HepG2 (cell line): ENCODE results near the gene MAP2K6. TPM values are rescaled to one million over a fixed set of nuclear protein-coding genes. Genes with fewer than 3 reads are reported as not detected.
A peak's percentile ranks its signal among the peaks of the same experiment; 100 is the strongest.

Experiments
- ATAC-seq: fragments of 200-7000 bp; cut with Tn5 transposase; 3 replicates; pipeline ENCODE4 v1.9.1; 2020; ENCODE audit warnings: mild to moderate bottlenecking, moderate library complexity
- BruUV-seq: library from RNA; stranded (reverse); fragments of 400-500 nt; replicated peaks from 2 replicates; lab custom pipeline; 2021; lab: Mats Ljungman, UMichigan
- CTCF ChIA-PET: fragments of 300-600 bp; formaldehyde crosslinking; extraction: SDS; loops from one replicate; lab custom pipeline; 2021; ENCODE audit warnings: low total read pairs, inconsistent platforms, low intra/inter-chr PET ratio; lab: Yijun Ruan, JAX
- POLR2A ChIA-PET: fragments of 350-600 bp; sonication (Branson Sonifier 250); formaldehyde crosslinking; loops from one replicate; lab custom pipeline; 2020; ENCODE audit warnings: antibody characterized with exemption, inconsistent platforms; lab: Yijun Ruan, JAX
- DNase-seq: peaks from one replicate; pipeline ENCODE4 v3.0.0-alpha.2; 2015; ENCODE audit warnings: low spot score
- FAIRE-seq: peaks from 3 replicates; lab custom pipeline; 2011; peaks lifted over from hg19 to GRCh38; lab: Jason Lieb, UNC
- H2AFZ ChIP-seq: one replicate; pipeline ENCODE4 v1.6.1; 2011; ENCODE audit warnings: low read length, inconsistent platforms
- H3K27ac ChIP-seq: fragments of 300-600 bp; 3 replicates; pipeline ENCODE4 v1.8.0; 2011; ENCODE audit warnings: mixed run types, mild to moderate bottlenecking, mixed read lengths, low read length, inconsistent platforms; ENCODE audit not compliant: insufficient read depth; ENCODE audit errors: extremely low read length
- H3K27me3 ChIP-seq, 2 experiments: fragments of 200-600 bp in 1 of 2; 2 replicates in 1 of 2; 3 replicates in 1 of 2; pipeline versions ENCODE4 v1.6.0 to v1.8.0; 2011; ENCODE audit warnings: low read length in 2 of 2, mild to moderate bottlenecking in 2 of 2, moderate library complexity in 2 of 2, inconsistent platforms in 1 of 2; ENCODE audit not compliant: insufficient read depth in 2 of 2, control insufficient read depth in 1 of 2
- H3K36me3 ChIP-seq, 2 experiments: fragments of 200-600 bp in 1 of 2; replicated peaks in 1 of 2; 2 replicates in 1 of 2; 3 replicates in 1 of 2; pipeline versions ENCODE4 v1.5.1 to v1.8.0; 2011; ENCODE audit warnings: low read length in 2 of 2, inconsistent platforms in 1 of 2; ENCODE audit not compliant: insufficient read depth in 2 of 2, control insufficient read depth in 1 of 2
- H3K4me1 ChIP-seq: 2 replicates; pipeline ENCODE4 v1.5.1; 2012; ENCODE audit warnings: low read length, inconsistent platforms; ENCODE audit not compliant: insufficient read depth
- H3K4me2 ChIP-seq: 2 replicates; pipeline ENCODE4 v1.6.0; 2011; ENCODE audit warnings: low read depth, low read length, inconsistent platforms
- H3K4me3 ChIP-seq, 3 experiments: fragments of 200-600 bp in 1 of 3; sonication (generic), shearing (Covaris generic) in 1 of 3; replicated peaks in 1 of 3; 2 replicates each; pipeline ENCODE4 v1.5.1; 2011 to 2016; ENCODE audit warnings: low read length in 3 of 3, inconsistent platforms in 2 of 3, low read depth in 2 of 3, mild to moderate bottlenecking in 2 of 3, control low read depth in 1 of 3, mixed read lengths in 1 of 3; ENCODE audit not compliant: insufficient read depth in 1 of 3
- H3K79me2 ChIP-seq: one replicate; pipeline ENCODE4 v1.6.1; 2011; ENCODE audit warnings: low read length, inconsistent platforms; ENCODE audit not compliant: insufficient read depth
- H3K9ac ChIP-seq: 2 replicates; pipeline ENCODE4 v1.6.0; 2011; ENCODE audit warnings: mild to moderate bottlenecking, low read depth, low read length, inconsistent platforms; ENCODE audit not compliant: insufficient read depth
- H3K9me3 ChIP-seq: 2 replicates; pipeline ENCODE4 v1.5.1; 2012; ENCODE audit warnings: mild to moderate bottlenecking, low read length
- H4K20me1 ChIP-seq: 2 replicates; pipeline ENCODE4 v1.6.0; 2011; ENCODE audit warnings: inconsistent platforms, mild to moderate bottlenecking, low read length, moderate library complexity; ENCODE audit not compliant: insufficient read depth
- BCL3 ChIP-seq: sonication (generic); formaldehyde crosslinking; IDR thresholded peaks from 2 replicates; pipeline ENCODE4 v1.5.1; 2020; ENCODE audit warnings: mild to moderate bottlenecking, missing genetic modification reagents, moderate library complexity
- TARDBP ChIP-seq: sonication (generic); formaldehyde crosslinking; IDR thresholded peaks from 2 replicates; pipeline ENCODE4 v1.8.0; 2022; ENCODE audit warnings: mild to moderate bottlenecking, missing genetic modification reagents
- ZHX1 ChIP-seq: sonication (generic); formaldehyde crosslinking; IDR thresholded peaks from 2 replicates; pipeline ENCODE4 v1.8.1; 2022; ENCODE audit warnings: low read depth, mild to moderate bottlenecking, missing genetic modification reagents
- ZKSCAN1 ChIP-seq: fragments of 150-350 bp; IDR thresholded peaks from 2 replicates; pipeline ENCODE4 v1.6.1; 2014; ENCODE audit warnings: low read length
- ZNF256 ChIP-seq: sonication (generic); formaldehyde crosslinking; conservative IDR thresholded peaks from 2 replicates; pipeline ENCODE4 v1.4.0; 2020; ENCODE audit warnings: missing genetic modification reagents
- ZNF780A ChIP-seq: sonication (generic); formaldehyde crosslinking; IDR thresholded peaks from 2 replicates; pipeline ENCODE4 v1.8.0; 2022; ENCODE audit warnings: mild to moderate bottlenecking, missing genetic modification reagents, moderate library complexity
- WGBS: methylation state at CpG from one replicate; pipeline ENCODE4 v1.1.6; 2017; ENCODE audit warnings: low lambda C conversion rate; 5-methylcytosine and 5-hydroxymethylcytosine counted together
- in situ Hi-C: cut with HindIII; loops from 2 replicates; pipeline ENCODE4 v1.10.0; 2017; ENCODE audit warnings: low pct_unique_long_range_greater_than_20kb; ENCODE audit not compliant: extremely low pct_ligation_motif_present
- intact Hi-C: fragments of 100-400 bp; cut with micrococcal nuclease; formaldehyde crosslinking; loops from one replicate; pipeline ENCODE4 v1.10.0; 2022; ENCODE audit not compliant: unreplicated experiment
- polyA plus RNA-seq, 8 experiments: library from polyadenylated mRNA; depleted of rRNA in 3 of 8; stranded (reverse) in 7 of 8; unstranded in 1 of 8; fragments of >200 nt; fragmentation: Illumina TruSeq in 4 of 8; extraction: Trizol in 4 of 8; gene quantifications; 2 replicates each; pipeline versions ENCODE4 v1.2.1 to v1.2.3, GENCODE V29; 2011 to 2016; ENCODE audit warnings: low read depth in 4 of 8, missing spikeins in 1 of 8, mixed read lengths in 1 of 8; ENCODE audit not compliant: insufficient read depth in 1 of 8
- total RNA-seq, 5 experiments: library from RNA; depleted of rRNA; stranded (reverse); fragments of >200 nt; fragmentation: Illumina TruSeq; extraction: Trizol; gene quantifications; 2 replicates each; pipeline ENCODE4 v1.2.3, GENCODE V29; 2016; ENCODE audit warnings: low read depth in 1 of 5

The MAP2K6 gene
- total and polyA plus RNA-seq, 2 of the 13 experiments (the other 11 are each of a cell fraction or from before 2014, with no cell fraction given) = 5.1 to 33.6 TPM

GRCh38 chr17:69434164-69434579 lies 19.7 kb downstream of the MAP2K6 start (continued):
- TF ChIP-seq BCL3 (CRISPR knock-in tag) = no peak
- TF ChIP-seq ZNF256 = no peak
- TF ChIP-seq ZHX1 (CRISPR knock-in tag) = no peak
- TF ChIP-seq ZNF780A (CRISPR knock-in tag) = no peak

- intact Hi-C loops = no loop called here
- Histone ChIP-seq H3K27me3 (no peaks in the 10 kb centered on the region), H3K4me1 (no peaks in the 10 kb centered on the region), H4K20me1 (no peaks in the 10 kb centered on the region), H3K9ac (no peak overlapping the region), H3K79me2 (no peaks in the 10 kb centered on the region), H2AFZ (no peak overlapping the region), H3K9me3 (no peaks in the 10 kb centered on the region), H3K36me3 (no peaks in the 10 kb centered on the region), H3K4me3 (no peak overlapping the region), H3K4me2 (no peak overlapping the region), H3K27ac (no peak overlapping the region)
- no peak for TF ChIP-seq TARDBP (CRISPR knock-in tag)
- TF ChIP-seq ZKSCAN1 = 0 out of 2 replicates have a peak, but pooled peaks have one; percentile 69
- DNase-seq (no peak), ATAC-seq (no peak), FAIRE-seq (no peak)
- CTCF ChIA-PET = no interaction called here
- in situ Hi-C loops = no loop called here
- BruUV-seq = no TSS peak
- POLR2A ChIA-PET = no interaction called here
- 85% methylated on average over 5 of the region's 5 CpGs for WGBS
Measured at GRCh38 chr17:69435971-69436696, 21.6 kb downstream of the MAP2K6 start.
